HepG2 (cell line): ENCODE results near the gene IL21R. TPM values are rescaled to one million over a fixed set of nuclear protein-coding genes. Genes with fewer than 3 reads are reported as not detected.

ENCODE experiments used
- ATAC-seq: fragments of 200-7000 bp; cut with Tn5 transposase; 3 replicates; pipeline ENCODE4 v1.9.1; 2020; ENCODE audit warnings: mild to moderate bottlenecking, moderate library complexity
- BruUV-seq: library from RNA; stranded (reverse); fragments of 400-500 nt; replicated peaks from 2 replicates; lab custom pipeline; 2021; lab: Mats Ljungman, UMichigan
- CTCF ChIA-PET: fragments of 300-600 bp; formaldehyde crosslinking; extraction: SDS; loops from one replicate; lab custom pipeline; 2021; ENCODE audit warnings: low total read pairs, inconsistent platforms, low intra/inter-chr PET ratio; lab: Yijun Ruan, JAX
- POLR2A ChIA-PET: fragments of 350-600 bp; sonication (Branson Sonifier 250); formaldehyde crosslinking; loops from one replicate; lab custom pipeline; 2020; ENCODE audit warnings: antibody characterized with exemption, inconsistent platforms; lab: Yijun Ruan, JAX
- DNase-seq: peaks from one replicate; pipeline ENCODE4 v3.0.0-alpha.2; 2015; ENCODE audit warnings: low spot score
- FAIRE-seq: peaks from 3 replicates; lab custom pipeline; 2011; peaks lifted over from hg19 to GRCh38; lab: Jason Lieb, UNC
- H2AFZ ChIP-seq: one replicate; pipeline ENCODE4 v1.6.1; 2011; ENCODE audit warnings: low read length, inconsistent platforms
- H3K27ac ChIP-seq: fragments of 300-600 bp; 3 replicates; pipeline ENCODE4 v1.8.0; 2011; ENCODE audit warnings: mixed run types, mild to moderate bottlenecking, mixed read lengths, low read length, inconsistent platforms; ENCODE audit not compliant: insufficient read depth; ENCODE audit errors: extremely low read length
- H3K27me3 ChIP-seq, 2 experiments: fragments of 200-600 bp in 1 of 2; 2 replicates in 1 of 2; 3 replicates in 1 of 2; pipeline versions ENCODE4 v1.6.0 to v1.8.0; 2011; ENCODE audit warnings: low read length in 2 of 2, mild to moderate bottlenecking in 2 of 2, moderate library complexity in 2 of 2, inconsistent platforms in 1 of 2; ENCODE audit not compliant: insufficient read depth in 2 of 2, control insufficient read depth in 1 of 2
- H3K36me3 ChIP-seq, 2 experiments: fragments of 200-600 bp in 1 of 2; replicated peaks in 1 of 2; 2 replicates in 1 of 2; 3 replicates in 1 of 2; pipeline versions ENCODE4 v1.5.1 to v1.8.0; 2011; ENCODE audit warnings: low read length in 2 of 2, inconsistent platforms in 1 of 2; ENCODE audit not compliant: insufficient read depth in 2 of 2, control insufficient read depth in 1 of 2
- H3K4me1 ChIP-seq: 2 replicates; pipeline ENCODE4 v1.5.1; 2012; ENCODE audit warnings: low read length, inconsistent platforms; ENCODE audit not compliant: insufficient read depth
- H3K4me2 ChIP-seq: 2 replicates; pipeline ENCODE4 v1.6.0; 2011; ENCODE audit warnings: low read depth, low read length, inconsistent platforms
- H3K4me3 ChIP-seq, 3 experiments: fragments of 200-600 bp in 1 of 3; sonication (generic), shearing (Covaris generic) in 1 of 3; replicated peaks in 1 of 3; 2 replicates each; pipeline ENCODE4 v1.5.1; 2011 to 2016; ENCODE audit warnings: low read length in 3 of 3, inconsistent platforms in 2 of 3, low read depth in 2 of 3, mild to moderate bottlenecking in 2 of 3, control low read depth in 1 of 3, mixed read lengths in 1 of 3; ENCODE audit not compliant: insufficient read depth in 1 of 3
- H3K79me2 ChIP-seq: one replicate; pipeline ENCODE4 v1.6.1; 2011; ENCODE audit warnings: low read length, inconsistent platforms; ENCODE audit not compliant: insufficient read depth
- H3K9ac ChIP-seq: 2 replicates; pipeline ENCODE4 v1.6.0; 2011; ENCODE audit warnings: mild to moderate bottlenecking, low read depth, low read length, inconsistent platforms; ENCODE audit not compliant: insufficient read depth
- H3K9me3 ChIP-seq: 2 replicates; pipeline ENCODE4 v1.5.1; 2012; ENCODE audit warnings: mild to moderate bottlenecking, low read length
- H4K20me1 ChIP-seq: 2 replicates; pipeline ENCODE4 v1.6.0; 2011; ENCODE audit warnings: inconsistent platforms, mild to moderate bottlenecking, low read length, moderate library complexity; ENCODE audit not compliant: insufficient read depth
- ATF7 ChIP-seq, 2 experiments: fragments of 450-650 bp in 1 of 2; sonication (generic) in 1 of 2; formaldehyde crosslinking in 1 of 2; IDR thresholded peaks; 2 replicates each; pipeline versions ENCODE4 v1.4.0 to v1.6.1; 2016 to 2020; ENCODE audit warnings: antibody characterized with exemption in 1 of 2, mild to moderate bottlenecking in 1 of 2, missing genetic modification reagents in 1 of 2
- CHD4 ChIP-seq: fragments of 200-600 bp; sonication (generic); IDR thresholded peaks from 2 replicates; pipeline ENCODE4 v1.7.0; 2017; ENCODE audit warnings: mild to moderate bottlenecking, low read length, borderline replicate concordance
- FOXJ3 ChIP-seq: sonication (generic); formaldehyde crosslinking; IDR thresholded peaks from 2 replicates; pipeline ENCODE4 v1.4.0; 2020; ENCODE audit warnings: missing genetic modification reagents, mild to moderate bottlenecking, borderline replicate concordance
- GATA4 ChIP-seq: sonication (generic); IDR thresholded peaks from 2 replicates; pipeline ENCODE4 v1.6.1; 2016; ENCODE audit warnings: antibody characterized with exemption, low read depth, borderline replicate concordance
- KDM3A ChIP-seq: IDR thresholded peaks from 2 replicates; pipeline ENCODE4 v1.6.1; 2018; ENCODE audit warnings: low read depth, missing compliant biosample characterization
- LCORL ChIP-seq, 2 experiments: fragments of 450-650 bp in 1 of 2; sonication (generic) in 1 of 2; formaldehyde crosslinking in 1 of 2; IDR thresholded peaks; 2 replicates each; pipeline versions ENCODE4 v1.5.0 to v1.6.1; 2017 to 2020; ENCODE audit warnings: antibody characterized with exemption in 1 of 2, missing genetic modification reagents in 1 of 2
- POLR2AphosphoS5 ChIP-seq: IDR thresholded peaks from 2 replicates; pipeline ENCODE4 v1.6.1; 2012; ENCODE audit warnings: low read depth, low read length
- RBAK ChIP-seq: sonication (generic); formaldehyde crosslinking; IDR thresholded peaks from 2 replicates; pipeline ENCODE4 v1.5.1; 2020; ENCODE audit warnings: mild to moderate bottlenecking, missing genetic modification reagents
- SMAD9 ChIP-seq: sonication (generic); formaldehyde crosslinking; IDR thresholded peaks from 2 replicates; pipeline ENCODE4 v1.5.1; 2020; ENCODE audit warnings: mild to moderate bottlenecking, missing genetic modification reagents
- ZFP37 ChIP-seq: sonication (generic); formaldehyde crosslinking; IDR thresholded peaks from 2 replicates; pipeline ENCODE4 v1.4.0; 2020; ENCODE audit warnings: missing genetic modification reagents, borderline replicate concordance
- ZNF263 ChIP-seq: sonication (generic); formaldehyde crosslinking; IDR thresholded peaks from 2 replicates; pipeline ENCODE4 v1.4.0; 2020; ENCODE audit warnings: missing genetic modification reagents
- ZNF441 ChIP-seq: sonication (generic); formaldehyde crosslinking; IDR thresholded peaks from 2 replicates; pipeline ENCODE4 v1.7.0; 2021; ENCODE audit warnings: missing genetic modification reagents, borderline replicate concordance
- ZNF557 ChIP-seq: sonication (generic); formaldehyde crosslinking; IDR thresholded peaks from 2 replicates; pipeline ENCODE4 v1.4.0; 2020; ENCODE audit warnings: missing genetic modification reagents
- ZNF629 ChIP-seq: sonication (generic); formaldehyde crosslinking; conservative IDR thresholded peaks from 2 replicates; pipeline ENCODE4 v1.5.0; 2020; ENCODE audit warnings: missing genetic modification reagents
- WGBS: methylation state at CpG from one replicate; pipeline ENCODE4 v1.1.6; 2017; ENCODE audit warnings: low lambda C conversion rate; 5-methylcytosine and 5-hydroxymethylcytosine counted together
- in situ Hi-C: cut with HindIII; loops from 2 replicates; pipeline ENCODE4 v1.10.0; 2017; ENCODE audit warnings: low pct_unique_long_range_greater_than_20kb; ENCODE audit not compliant: extremely low pct_ligation_motif_present
- intact Hi-C: fragments of 100-400 bp; cut with micrococcal nuclease; formaldehyde crosslinking; loops from one replicate; pipeline ENCODE4 v1.10.0; 2022; ENCODE audit not compliant: unreplicated experiment
- polyA plus RNA-seq, 8 experiments: library from polyadenylated mRNA; depleted of rRNA in 3 of 8; stranded (reverse) in 7 of 8; unstranded in 1 of 8; fragments of >200 nt; fragmentation: Illumina TruSeq in 4 of 8; extraction: Trizol in 4 of 8; gene quantifications; 2 replicates each; pipeline versions ENCODE4 v1.2.1 to v1.2.3, GENCODE V29; 2011 to 2016; ENCODE audit warnings: low read depth in 4 of 8, missing spikeins in 1 of 8, mixed read lengths in 1 of 8; ENCODE audit not compliant: insufficient read depth in 1 of 8
- total RNA-seq, 5 experiments: library from RNA; depleted of rRNA; stranded (reverse); fragments of >200 nt; fragmentation: Illumina TruSeq; extraction: Trizol; gene quantifications; 2 replicates each; pipeline ENCODE4 v1.2.3, GENCODE V29; 2016; ENCODE audit warnings: low read depth in 1 of 5
- TF ChIP-seq, protein P1 (sequence below): IDR thresholded peaks from 2 replicates; pipeline ENCODE4 v1.4.0; 2020; ENCODE audit warnings: mild to moderate bottlenecking, missing genetic modification reagents

Gene IL21R
- total and polyA plus RNA-seq, 2 of the 13 experiments (the other 11 are each of a cell fraction or from before 2014, with no cell fraction given), result 0.49 to 0.64 TPM

DNA sequence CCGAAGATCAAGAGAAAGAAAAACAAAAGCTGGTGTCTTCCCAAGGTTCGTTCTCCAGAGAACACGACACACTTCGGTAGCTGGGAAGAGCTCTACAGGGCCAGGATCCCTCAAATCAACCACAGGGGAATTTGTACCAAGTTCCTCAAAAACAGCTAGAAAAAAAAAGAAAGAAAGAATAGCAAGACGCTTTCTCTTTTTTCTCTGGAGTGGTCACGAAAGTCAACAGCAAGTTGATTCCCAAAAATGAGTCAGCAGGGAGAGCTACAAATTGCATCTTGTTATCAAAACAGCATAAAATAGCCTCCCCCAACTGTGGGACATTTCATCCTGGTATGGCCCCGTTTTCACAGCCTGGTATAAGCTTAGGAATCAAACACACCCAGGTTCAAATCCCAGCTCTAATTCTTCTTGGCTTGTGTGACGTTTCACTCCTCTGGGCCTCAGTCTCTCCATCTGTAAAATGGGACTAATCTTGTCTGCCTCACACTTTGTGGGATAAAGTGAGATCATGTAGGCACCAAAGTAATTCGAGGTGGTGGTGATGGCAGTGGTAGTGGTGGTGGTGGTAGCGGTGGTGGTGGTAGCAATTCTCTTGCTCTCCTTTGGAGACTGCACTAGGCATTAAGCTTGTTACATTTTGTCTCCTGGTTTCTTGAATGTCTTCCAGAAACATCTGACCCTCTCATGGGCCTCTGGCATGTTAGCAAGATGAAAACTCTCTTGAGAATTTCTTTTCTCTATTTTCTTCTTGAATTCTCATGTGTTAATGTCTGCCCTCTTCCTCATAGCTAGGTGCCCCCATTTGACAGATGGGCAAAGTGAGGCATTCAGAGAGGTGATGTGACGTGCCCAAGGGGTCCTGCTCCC lies 988 bp upstream of the IL21R start:
- DNase-seq (no peak), FAIRE-seq (no peak)
- H4K20me1 ChIP-seq, result no peaks in the 10 kb centered on the region
- no peak overlapping the region for H3K4me3 ChIP-seq
- H2AFZ ChIP-seq, result no peak overlapping the region
- H3K9me3 ChIP-seq, result no peaks in the 10 kb centered on the region
- intact Hi-C loops, result no loop called here
- no peak overlapping the region for H3K4me2 ChIP-seq
- no peak overlapping the region for H3K27ac ChIP-seq
- TF ChIP-seq ZNF629 (CRISPR knock-in tag), result peak; percentile 58
- no peak for TF ChIP-seq ZNF441 (CRISPR knock-in tag)
- no peak for TF ChIP-seq SMAD9
- TF ChIP-seq CHD4, result peak; percentile 64; the same call in 1 of the 2 replicates
- TF ChIP-seq, all 625 proteins: peak for 2
- no TSS peak for BruUV-seq
- ChIA-PET POLR2A (no interaction called here), CTCF (no interaction called here)
- H3K9ac ChIP-seq, result no peak overlapping the region
- H3K4me1 ChIP-seq, result peaks cover 5% of the 10 kb centered on the region; the same call in 1 of the 2 replicates
- no peaks in the 10 kb centered on the region for H3K79me2 ChIP-seq
- peaks cover 15 to 42% of the 10 kb centered on the region in 2 experiments for H3K27me3 ChIP-seq
- in situ Hi-C loops, result no loop called here
- WGBS, result 11% methylated on average over 11 of the region's 11 CpGs
- ATAC-seq, result no peak
- no peaks in the 10 kb centered on the region for H3K36me3 ChIP-seq

DNA sequence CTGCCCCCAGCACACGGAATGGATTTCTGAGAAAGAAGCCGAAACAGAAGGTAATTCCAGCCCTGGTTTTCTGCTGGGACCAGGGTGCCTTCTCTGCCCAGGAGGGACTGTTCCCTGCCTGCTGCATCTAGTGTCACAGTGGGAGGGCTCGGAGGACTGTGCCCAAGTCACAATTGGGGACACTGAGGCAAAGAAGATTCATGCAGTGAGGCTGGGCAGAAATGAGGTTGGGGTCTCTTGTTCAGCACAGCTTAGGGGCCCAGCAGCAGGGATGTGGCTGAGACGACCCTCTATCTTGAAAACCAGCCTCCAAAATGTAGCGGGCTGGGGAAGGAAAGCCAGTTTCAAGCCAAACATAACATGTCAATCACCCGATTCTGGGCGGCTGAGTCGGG lies 592 bp downstream of the IL21R start:
- ATAC-seq (no peak), DNase-seq (no peak), FAIRE-seq (no peak)
- Histone ChIP-seq H3K27ac (no peak overlapping the region), H3K36me3 (no peaks in the 10 kb centered on the region), H3K9ac (no peak overlapping the region), H4K20me1 (no peaks in the 10 kb centered on the region), H3K79me2 (no peaks in the 10 kb centered on the region), H3K4me3 (no peak overlapping the region), H3K4me2 (no peak overlapping the region), H2AFZ (no peak overlapping the region), H3K9me3 (no peaks in the 10 kb centered on the region), H3K27me3 (peaks cover 15 to 55% of the 10 kb centered on the region in 2 experiments), H3K4me1 (peaks cover 20% of the 10 kb centered on the region)
- ChIA-PET CTCF (no interaction called here), POLR2A (no interaction called here)
- in situ Hi-C loops (no loop called here), intact Hi-C loops (no loop called here)
- no TSS peak for BruUV-seq
- 54% methylated on average over 7 of the region's 8 CpGs for WGBS
- TF ChIP-seq ZNF263 (CRISPR knock-in tag) (no peak), GATA4 (no peak), ATF7 (IDR thresholded peaks at IDR 0.05) (no peak), ATF7 (CRISPR knock-in tag; IDR thresholded peaks at IDR 0.05) (no peak), ZFP37 (CRISPR knock-in tag) (no peak), LCORL (IDR thresholded peaks at IDR 0.05) (no peak), LCORL (CRISPR knock-in tag; IDR thresholded peaks at IDR 0.05) (no peak), KDM3A (CRISPR knock-in tag) (no peak), POLR2AphosphoS5 (no peak), FOXJ3 (no peak), RBAK (CRISPR knock-in tag) (no peak), ZNF557 (CRISPR knock-in tag) (no peak)
- TF ChIP-seq, protein P1, sequence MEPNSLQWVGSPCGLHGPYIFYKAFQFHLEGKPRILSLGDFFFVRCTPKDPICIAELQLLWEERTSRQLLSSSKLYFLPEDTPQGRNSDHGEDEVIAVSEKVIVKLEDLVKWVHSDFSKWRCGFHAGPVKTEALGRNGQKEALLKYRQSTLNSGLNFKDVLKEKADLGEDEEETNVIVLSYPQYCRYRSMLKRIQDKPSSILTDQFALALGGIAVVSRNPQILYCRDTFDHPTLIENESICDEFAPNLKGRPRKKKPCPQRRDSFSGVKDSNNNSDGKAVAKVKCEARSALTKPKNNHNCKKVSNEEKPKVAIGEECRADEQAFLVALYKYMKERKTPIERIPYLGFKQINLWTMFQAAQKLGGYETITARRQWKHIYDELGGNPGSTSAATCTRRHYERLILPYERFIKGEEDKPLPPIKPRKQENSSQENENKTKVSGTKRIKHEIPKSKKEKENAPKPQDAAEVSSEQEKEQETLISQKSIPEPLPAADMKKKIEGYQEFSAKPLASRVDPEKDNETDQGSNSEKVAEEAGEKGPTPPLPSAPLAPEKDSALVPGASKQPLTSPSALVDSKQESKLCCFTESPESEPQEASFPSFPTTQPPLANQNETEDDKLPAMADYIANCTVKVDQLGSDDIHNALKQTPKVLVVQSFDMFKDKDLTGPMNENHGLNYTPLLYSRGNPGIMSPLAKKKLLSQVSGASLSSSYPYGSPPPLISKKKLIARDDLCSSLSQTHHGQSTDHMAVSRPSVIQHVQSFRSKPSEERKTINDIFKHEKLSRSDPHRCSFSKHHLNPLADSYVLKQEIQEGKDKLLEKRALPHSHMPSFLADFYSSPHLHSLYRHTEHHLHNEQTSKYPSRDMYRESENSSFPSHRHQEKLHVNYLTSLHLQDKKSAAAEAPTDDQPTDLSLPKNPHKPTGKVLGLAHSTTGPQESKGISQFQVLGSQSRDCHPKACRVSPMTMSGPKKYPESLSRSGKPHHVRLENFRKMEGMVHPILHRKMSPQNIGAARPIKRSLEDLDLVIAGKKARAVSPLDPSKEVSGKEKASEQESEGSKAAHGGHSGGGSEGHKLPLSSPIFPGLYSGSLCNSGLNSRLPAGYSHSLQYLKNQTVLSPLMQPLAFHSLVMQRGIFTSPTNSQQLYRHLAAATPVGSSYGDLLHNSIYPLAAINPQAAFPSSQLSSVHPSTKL, result no peak
